HL-60 (cell line): ENCODE data around the gene KAZALD1.

Experiments used
- GABPA ChIP-seq: IDR thresholded peaks from 2 replicates; pipeline ENCODE4 v1.6.1; 2012; ENCODE audit warnings: low read depth
- POLR2AphosphoS5 ChIP-seq: IDR thresholded peaks from 2 replicates; pipeline ENCODE4 v1.6.1; 2012; ENCODE audit warnings: low read depth
- TF ChIP-seq, protein P1 (sequence below): IDR thresholded peaks from 2 replicates; pipeline ENCODE4 v1.6.1; 2012; ENCODE audit warnings: low read depth; ENCODE audit not compliant: insufficient replicate concordance
- TF ChIP-seq, protein P2 (sequence below): IDR thresholded peaks from one replicate; pipeline ENCODE4 v1.5.1; 2011; ENCODE audit warnings: low read length, control low read depth, inconsistent platforms; ENCODE audit not compliant: insufficient read depth

DNA sequence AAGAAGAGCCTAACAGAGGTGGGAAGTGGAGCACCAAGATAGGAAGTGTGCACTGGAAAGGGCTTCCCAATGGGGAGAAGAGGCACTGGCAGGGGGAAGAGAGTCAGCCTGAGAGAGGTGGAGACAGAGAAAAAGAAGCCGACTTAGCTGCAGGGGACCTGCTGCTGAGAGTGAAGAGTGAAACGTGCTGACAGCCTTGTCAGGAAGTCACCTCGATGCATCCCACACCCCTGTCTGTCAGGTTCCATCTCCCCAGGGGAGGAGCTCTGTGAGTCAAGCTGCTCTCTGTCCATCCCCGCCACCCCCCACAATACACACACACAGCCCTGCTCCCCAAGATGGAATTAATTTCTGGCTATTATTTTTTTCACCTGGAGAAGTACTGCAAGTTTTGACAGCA lies 14.0 kb downstream of the KAZALD1 start:
- TF ChIP-seq, protein P1, sequence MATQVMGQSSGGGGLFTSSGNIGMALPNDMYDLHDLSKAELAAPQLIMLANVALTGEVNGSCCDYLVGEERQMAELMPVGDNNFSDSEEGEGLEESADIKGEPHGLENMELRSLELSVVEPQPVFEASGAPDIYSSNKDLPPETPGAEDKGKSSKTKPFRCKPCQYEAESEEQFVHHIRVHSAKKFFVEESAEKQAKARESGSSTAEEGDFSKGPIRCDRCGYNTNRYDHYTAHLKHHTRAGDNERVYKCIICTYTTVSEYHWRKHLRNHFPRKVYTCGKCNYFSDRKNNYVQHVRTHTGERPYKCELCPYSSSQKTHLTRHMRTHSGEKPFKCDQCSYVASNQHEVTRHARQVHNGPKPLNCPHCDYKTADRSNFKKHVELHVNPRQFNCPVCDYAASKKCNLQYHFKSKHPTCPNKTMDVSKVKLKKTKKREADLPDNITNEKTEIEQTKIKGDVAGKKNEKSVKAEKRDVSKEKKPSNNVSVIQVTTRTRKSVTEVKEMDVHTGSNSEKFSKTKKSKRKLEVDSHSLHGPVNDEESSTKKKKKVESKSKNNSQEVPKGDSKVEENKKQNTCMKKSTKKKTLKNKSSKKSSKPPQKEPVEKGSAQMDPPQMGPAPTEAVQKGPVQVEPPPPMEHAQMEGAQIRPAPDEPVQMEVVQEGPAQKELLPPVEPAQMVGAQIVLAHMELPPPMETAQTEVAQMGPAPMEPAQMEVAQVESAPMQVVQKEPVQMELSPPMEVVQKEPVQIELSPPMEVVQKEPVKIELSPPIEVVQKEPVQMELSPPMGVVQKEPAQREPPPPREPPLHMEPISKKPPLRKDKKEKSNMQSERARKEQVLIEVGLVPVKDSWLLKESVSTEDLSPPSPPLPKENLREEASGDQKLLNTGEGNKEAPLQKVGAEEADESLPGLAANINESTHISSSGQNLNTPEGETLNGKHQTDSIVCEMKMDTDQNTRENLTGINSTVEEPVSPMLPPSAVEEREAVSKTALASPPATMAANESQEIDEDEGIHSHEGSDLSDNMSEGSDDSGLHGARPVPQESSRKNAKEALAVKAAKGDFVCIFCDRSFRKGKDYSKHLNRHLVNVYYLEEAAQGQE: no peak
- TF ChIP-seq, protein P2, sequence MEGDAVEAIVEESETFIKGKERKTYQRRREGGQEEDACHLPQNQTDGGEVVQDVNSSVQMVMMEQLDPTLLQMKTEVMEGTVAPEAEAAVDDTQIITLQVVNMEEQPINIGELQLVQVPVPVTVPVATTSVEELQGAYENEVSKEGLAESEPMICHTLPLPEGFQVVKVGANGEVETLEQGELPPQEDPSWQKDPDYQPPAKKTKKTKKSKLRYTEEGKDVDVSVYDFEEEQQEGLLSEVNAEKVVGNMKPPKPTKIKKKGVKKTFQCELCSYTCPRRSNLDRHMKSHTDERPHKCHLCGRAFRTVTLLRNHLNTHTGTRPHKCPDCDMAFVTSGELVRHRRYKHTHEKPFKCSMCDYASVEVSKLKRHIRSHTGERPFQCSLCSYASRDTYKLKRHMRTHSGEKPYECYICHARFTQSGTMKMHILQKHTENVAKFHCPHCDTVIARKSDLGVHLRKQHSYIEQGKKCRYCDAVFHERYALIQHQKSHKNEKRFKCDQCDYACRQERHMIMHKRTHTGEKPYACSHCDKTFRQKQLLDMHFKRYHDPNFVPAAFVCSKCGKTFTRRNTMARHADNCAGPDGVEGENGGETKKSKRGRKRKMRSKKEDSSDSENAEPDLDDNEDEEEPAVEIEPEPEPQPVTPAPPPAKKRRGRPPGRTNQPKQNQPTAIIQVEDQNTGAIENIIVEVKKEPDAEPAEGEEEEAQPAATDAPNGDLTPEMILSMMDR: no peak
- no peak for TF ChIP-seq GABPA
- no peak for TF ChIP-seq POLR2AphosphoS5
